Panc1 (cell line): ENCODE data around the gene ARFGAP1. TPM values are rescaled to one million over a fixed set of nuclear protein-coding genes. Genes with fewer than 3 reads are reported as not detected.

Experiments used
- ATAC-seq: fragments of 200-7000 bp; cut with Tn5 transposase; 2 replicates; pipeline ENCODE4 v1.9.1; 2020; ENCODE audit warnings: mild to moderate bottlenecking, moderate library complexity
- BruUV-seq: library from RNA; stranded (reverse); fragments of 400-500 nt; replicated peaks from 2 replicates; lab custom pipeline; 2021; lab: Mats Ljungman, UMichigan
- CTCF ChIA-PET: fragments of 300-600 bp; sonication (Branson Sonifier 250); formaldehyde crosslinking; loops from one replicate; lab custom pipeline; 2022; ENCODE audit warnings: antibody characterized with exemption; lab: Charles Lee
- POLR2A ChIA-PET: fragments of 300-600 bp; sonication (Branson Sonifier 250); formaldehyde crosslinking; loops from one replicate; lab custom pipeline; 2022; ENCODE audit warnings: antibody characterized with exemption; lab: Charles Lee
- DNase-seq: peaks from one replicate; pipeline ENCODE4 v3.0.0-alpha.2; 2010; ENCODE audit warnings: low read depth, low spot score
- H3K27ac ChIP-seq: 2 replicates; pipeline ENCODE4 v1.5.1; 2011; ENCODE audit warnings: mild to moderate bottlenecking, low read length, inconsistent platforms
- H3K27me3 ChIP-seq: fragments of 200-500 bp; sonication (Bioruptor generic); 2 replicates; pipeline ENCODE4 v1.6.0; 2014; ENCODE audit warnings: low read length, inconsistent platforms; ENCODE audit not compliant: control insufficient read depth, insufficient read depth
- H3K36me3 ChIP-seq: fragments of 200-500 bp; sonication (Bioruptor generic); 2 replicates; pipeline ENCODE4 v1.5.1; 2014; ENCODE audit warnings: inconsistent platforms, mild to moderate bottlenecking, low read length, moderate library complexity; ENCODE audit not compliant: control insufficient read depth, insufficient read depth
- H3K4me1 ChIP-seq: 2 replicates; pipeline ENCODE4 v1.5.1; 2011; ENCODE audit warnings: inconsistent platforms, mild to moderate bottlenecking, low read length, moderate library complexity; ENCODE audit not compliant: control insufficient read depth, insufficient read depth
- H3K4me3 ChIP-seq, 2 experiments: 2 replicates each; pipeline ENCODE4 v1.5.1; 2011 to 2012; ENCODE audit warnings: low read depth in 2 of 2, low read length in 2 of 2, mild to moderate bottlenecking in 2 of 2, inconsistent platforms in 1 of 2, moderate library complexity in 1 of 2
- H3K9me3 ChIP-seq: fragments of 200-500 bp; sonication (Bioruptor generic); 2 replicates; pipeline ENCODE4 v1.5.1; 2014; ENCODE audit warnings: low read depth, mild to moderate bottlenecking, inconsistent platforms, low read length, moderate library complexity; ENCODE audit not compliant: control insufficient read depth, insufficient read depth
- POLR2AphosphoS5 ChIP-seq: IDR thresholded peaks from 2 replicates; pipeline ENCODE4 v1.6.1; 2012; ENCODE audit warnings: mild to moderate bottlenecking, low read depth, low read length, moderate library complexity
- SIN3A ChIP-seq: IDR thresholded peaks from 2 replicates; pipeline ENCODE4 v1.6.1; 2012; ENCODE audit warnings: low read depth, mild to moderate bottlenecking, low read length, moderate library complexity, borderline replicate concordance; ENCODE audit not compliant: insufficient read depth
- TCF7L2 ChIP-seq: IDR thresholded peaks from 2 replicates; pipeline ENCODE4 v1.6.1; 2011; ENCODE audit warnings: mild to moderate bottlenecking, low read depth, low read length, inconsistent platforms
- in situ Hi-C: cut with HindIII; loops from 2 replicates; pipeline ENCODE4 v1.10.0; 2016; ENCODE audit warnings: low sequenced_read_pairs, low pct_unique_long_range_greater_than_20kb
- intact Hi-C: fragments of 100-400 bp; cut with micrococcal nuclease; formaldehyde crosslinking; loops from one replicate; pipeline ENCODE4 v1.10.0; 2022; ENCODE audit not compliant: unreplicated experiment
- total RNA-seq: library from RNA; stranded (reverse); gene quantifications from one replicate; pipeline ENCODE4 v1.2.1, GENCODE V29; 2021; ENCODE audit not compliant: unreplicated experiment
- TF ChIP-seq, protein P1 (sequence below), 2 experiments: IDR thresholded peaks; 2 replicates each; pipeline ENCODE4 v1.6.1; 2011 to 2012; ENCODE audit warnings: low read depth in 2 of 2, control low read depth in 1 of 2, low read length in 1 of 2, mild to moderate bottlenecking in 1 of 2, moderate library complexity in 1 of 2; ENCODE audit not compliant: insufficient read depth in 1 of 2
- TF ChIP-seq, protein P2 (sequence below): fragments of 450-650 bp; IDR thresholded peaks from 2 replicates; pipeline ENCODE4 v1.5.1; 2017; ENCODE audit warnings: mild to moderate bottlenecking

The ARFGAP1 gene
- total RNA-seq, 1 experiment from 2014 or later = 110 TPM

DNA sequence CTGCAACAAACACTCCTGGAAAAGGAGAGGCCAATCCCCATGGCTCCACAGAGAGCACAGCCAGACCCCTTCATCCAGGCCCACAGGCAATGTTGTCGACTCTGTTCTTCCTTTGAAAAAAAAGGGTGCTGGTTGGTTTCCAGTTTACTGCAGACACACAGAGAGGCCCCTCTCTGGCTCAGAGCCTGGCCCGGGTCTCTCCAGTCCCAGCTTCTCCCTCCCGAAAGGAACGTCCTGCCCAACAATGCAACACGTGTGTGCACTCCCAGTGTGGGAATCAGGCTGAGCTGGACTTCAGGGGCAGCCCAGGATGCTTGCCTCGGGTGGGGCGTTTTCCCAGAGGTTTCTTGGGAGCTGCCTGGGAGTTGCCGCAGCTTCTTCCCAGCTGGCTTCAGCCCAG, 13.8 kb upstream of the ARFGAP1 start:
- ATAC-seq = no peak
- intact Hi-C loops = no loop called here
- no peak overlapping the region for H3K27ac ChIP-seq
- H3K9me3 ChIP-seq = no peaks in the 10 kb centered on the region
- H3K4me3 ChIP-seq = no peak overlapping the region
- no TSS peak for BruUV-seq
- H3K27me3 ChIP-seq = no peaks in the 10 kb centered on the region; the same call in 1 of the 2 replicates
- TF ChIP-seq SIN3A = no peak
- TF ChIP-seq, protein P1, sequence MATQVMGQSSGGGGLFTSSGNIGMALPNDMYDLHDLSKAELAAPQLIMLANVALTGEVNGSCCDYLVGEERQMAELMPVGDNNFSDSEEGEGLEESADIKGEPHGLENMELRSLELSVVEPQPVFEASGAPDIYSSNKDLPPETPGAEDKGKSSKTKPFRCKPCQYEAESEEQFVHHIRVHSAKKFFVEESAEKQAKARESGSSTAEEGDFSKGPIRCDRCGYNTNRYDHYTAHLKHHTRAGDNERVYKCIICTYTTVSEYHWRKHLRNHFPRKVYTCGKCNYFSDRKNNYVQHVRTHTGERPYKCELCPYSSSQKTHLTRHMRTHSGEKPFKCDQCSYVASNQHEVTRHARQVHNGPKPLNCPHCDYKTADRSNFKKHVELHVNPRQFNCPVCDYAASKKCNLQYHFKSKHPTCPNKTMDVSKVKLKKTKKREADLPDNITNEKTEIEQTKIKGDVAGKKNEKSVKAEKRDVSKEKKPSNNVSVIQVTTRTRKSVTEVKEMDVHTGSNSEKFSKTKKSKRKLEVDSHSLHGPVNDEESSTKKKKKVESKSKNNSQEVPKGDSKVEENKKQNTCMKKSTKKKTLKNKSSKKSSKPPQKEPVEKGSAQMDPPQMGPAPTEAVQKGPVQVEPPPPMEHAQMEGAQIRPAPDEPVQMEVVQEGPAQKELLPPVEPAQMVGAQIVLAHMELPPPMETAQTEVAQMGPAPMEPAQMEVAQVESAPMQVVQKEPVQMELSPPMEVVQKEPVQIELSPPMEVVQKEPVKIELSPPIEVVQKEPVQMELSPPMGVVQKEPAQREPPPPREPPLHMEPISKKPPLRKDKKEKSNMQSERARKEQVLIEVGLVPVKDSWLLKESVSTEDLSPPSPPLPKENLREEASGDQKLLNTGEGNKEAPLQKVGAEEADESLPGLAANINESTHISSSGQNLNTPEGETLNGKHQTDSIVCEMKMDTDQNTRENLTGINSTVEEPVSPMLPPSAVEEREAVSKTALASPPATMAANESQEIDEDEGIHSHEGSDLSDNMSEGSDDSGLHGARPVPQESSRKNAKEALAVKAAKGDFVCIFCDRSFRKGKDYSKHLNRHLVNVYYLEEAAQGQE (IDR thresholded peaks at IDR 0.05; ENCODE audit: insufficient read depth in 1 of 2, low read depth in 2 of 2, low read length in 1 of 2) = no peak
- TF ChIP-seq, protein P2, sequence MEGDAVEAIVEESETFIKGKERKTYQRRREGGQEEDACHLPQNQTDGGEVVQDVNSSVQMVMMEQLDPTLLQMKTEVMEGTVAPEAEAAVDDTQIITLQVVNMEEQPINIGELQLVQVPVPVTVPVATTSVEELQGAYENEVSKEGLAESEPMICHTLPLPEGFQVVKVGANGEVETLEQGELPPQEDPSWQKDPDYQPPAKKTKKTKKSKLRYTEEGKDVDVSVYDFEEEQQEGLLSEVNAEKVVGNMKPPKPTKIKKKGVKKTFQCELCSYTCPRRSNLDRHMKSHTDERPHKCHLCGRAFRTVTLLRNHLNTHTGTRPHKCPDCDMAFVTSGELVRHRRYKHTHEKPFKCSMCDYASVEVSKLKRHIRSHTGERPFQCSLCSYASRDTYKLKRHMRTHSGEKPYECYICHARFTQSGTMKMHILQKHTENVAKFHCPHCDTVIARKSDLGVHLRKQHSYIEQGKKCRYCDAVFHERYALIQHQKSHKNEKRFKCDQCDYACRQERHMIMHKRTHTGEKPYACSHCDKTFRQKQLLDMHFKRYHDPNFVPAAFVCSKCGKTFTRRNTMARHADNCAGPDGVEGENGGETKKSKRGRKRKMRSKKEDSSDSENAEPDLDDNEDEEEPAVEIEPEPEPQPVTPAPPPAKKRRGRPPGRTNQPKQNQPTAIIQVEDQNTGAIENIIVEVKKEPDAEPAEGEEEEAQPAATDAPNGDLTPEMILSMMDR = no peak
- no peak for TF ChIP-seq POLR2AphosphoS5
- no peak for TF ChIP-seq TCF7L2
- DNase-seq = no peak
- 0 out of 2 replicates have a peak, but pooled peaks cover 3% of the 10 kb centered on the region for H3K4me1 ChIP-seq
- no peaks in the 10 kb centered on the region for H3K36me3 ChIP-seq
- ChIA-PET POLR2A (no interaction called here), CTCF (interaction anchor here (2.0 kb wide), 1 partner anchor 35 kb away, joined by 9 read pairs; no protein-coding TSS in a partner anchor)
- in situ Hi-C loops = no loop called here

DNA sequence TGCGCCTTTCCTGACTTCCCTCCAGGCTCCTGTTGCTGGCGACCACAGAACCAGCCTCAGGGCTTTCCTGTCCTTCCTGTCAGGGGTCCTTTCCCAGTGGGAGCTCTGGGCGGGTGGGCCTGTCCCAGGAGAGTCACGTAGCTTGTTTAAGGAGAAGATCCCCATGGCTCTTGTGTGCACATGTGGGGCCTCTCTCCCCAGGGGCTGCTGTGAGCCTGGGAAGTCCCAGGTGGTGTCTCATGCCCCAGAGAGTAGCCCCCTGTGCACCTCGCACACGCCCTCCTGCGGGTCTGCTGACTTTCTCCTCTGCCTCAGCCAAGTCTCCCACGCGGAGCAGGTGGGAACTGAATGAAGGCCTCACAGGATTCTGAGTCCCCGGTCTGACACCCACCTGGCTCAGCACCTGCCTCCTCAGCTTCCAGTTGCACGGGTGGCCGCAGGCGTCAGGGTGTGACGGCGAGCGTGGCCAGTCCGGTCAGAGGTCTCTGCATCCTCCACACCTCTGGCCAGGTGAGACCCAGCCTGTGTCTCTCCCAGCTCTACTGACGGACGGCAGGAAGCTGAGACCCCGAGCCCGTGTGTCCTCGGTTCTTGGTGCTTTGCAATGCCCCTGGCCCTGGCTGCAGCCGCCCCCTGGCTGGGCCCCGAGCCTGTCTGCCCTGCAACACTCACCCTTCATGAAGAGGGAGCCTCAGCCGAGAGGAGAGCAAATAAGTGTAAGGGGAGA, 12.7 kb upstream of the ARFGAP1 start:
- Histone ChIP-seq H3K27me3 (no peaks in the 10 kb centered on the region; the same call in 1 of the 2 replicates), H3K4me3 (no peak overlapping the region), H3K9me3 (no peaks in the 10 kb centered on the region), H3K4me1 (0 out of 2 replicates have a peak, but pooled peaks cover 1% of the 10 kb centered on the region), H3K27ac (no peak overlapping the region), H3K36me3 (no peaks in the 10 kb centered on the region)
- no peak for TF ChIP-seq SIN3A
- no peak for TF ChIP-seq POLR2AphosphoS5
- TF ChIP-seq, protein P1 (IDR thresholded peaks at IDR 0.05; ENCODE audit: insufficient read depth in 1 of 2, low read depth in 2 of 2, low read length in 1 of 2) = no peak
- no peak for TF ChIP-seq TCF7L2
- TF ChIP-seq, protein P2 = no peak
- no peak for DNase-seq
- BruUV-seq = no TSS peak
- intact Hi-C loops (no loop called here), in situ Hi-C loops (no loop called here)
- ChIA-PET CTCF (interaction anchor here (2.0 kb wide), 1 partner anchor 36 kb away, joined by 9 read pairs; no protein-coding TSS in a partner anchor), POLR2A (no interaction called here)
- ATAC-seq = no peak
